ENCODE data around the gene GLRA2. TPM values are rescaled to one million over a fixed set of nuclear protein-coding genes. Genes with fewer than 3 reads are reported as not detected.

GLRA2 gene
- polyA plus RNA-seq, 1 experiment, result not detected

DNA sequence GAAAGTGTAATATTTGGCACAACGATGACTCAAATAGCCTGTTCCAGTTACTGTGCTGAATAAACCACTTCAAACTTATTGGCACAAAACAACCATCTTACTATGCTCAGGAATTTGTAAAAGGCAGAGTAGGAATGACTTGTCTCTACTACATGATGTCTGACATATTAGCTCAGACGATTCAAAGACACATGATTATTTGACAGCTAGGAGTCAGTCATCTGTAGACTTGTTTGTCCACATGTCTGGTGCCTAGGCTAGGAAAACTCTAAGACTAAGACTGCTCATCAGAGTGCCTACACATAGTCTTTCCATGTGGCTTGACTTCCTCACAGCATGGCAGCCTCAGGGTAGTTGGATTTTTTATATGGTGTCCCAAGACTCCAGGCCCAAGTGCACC is 189.1 kb downstream of the GLRA2 start:
- ChIA-PET POLR2A (no interaction called here), CTCF (no interaction called here)
- no peak for DNase-seq (ENCODE audit: low read depth)
- no peaks in the 10 kb centered on the region for H3K36me3 ChIP-seq (ENCODE audit: control insufficient read depth, insufficient read depth, low read length)
- H3K4me3 ChIP-seq (ENCODE audit: low read depth, low read length), result no peak overlapping the region
- no peaks in the 10 kb centered on the region for H3K27me3 ChIP-seq (ENCODE audit: control insufficient read depth, insufficient read depth, low read length)
- TF ChIP-seq, protein P1, sequence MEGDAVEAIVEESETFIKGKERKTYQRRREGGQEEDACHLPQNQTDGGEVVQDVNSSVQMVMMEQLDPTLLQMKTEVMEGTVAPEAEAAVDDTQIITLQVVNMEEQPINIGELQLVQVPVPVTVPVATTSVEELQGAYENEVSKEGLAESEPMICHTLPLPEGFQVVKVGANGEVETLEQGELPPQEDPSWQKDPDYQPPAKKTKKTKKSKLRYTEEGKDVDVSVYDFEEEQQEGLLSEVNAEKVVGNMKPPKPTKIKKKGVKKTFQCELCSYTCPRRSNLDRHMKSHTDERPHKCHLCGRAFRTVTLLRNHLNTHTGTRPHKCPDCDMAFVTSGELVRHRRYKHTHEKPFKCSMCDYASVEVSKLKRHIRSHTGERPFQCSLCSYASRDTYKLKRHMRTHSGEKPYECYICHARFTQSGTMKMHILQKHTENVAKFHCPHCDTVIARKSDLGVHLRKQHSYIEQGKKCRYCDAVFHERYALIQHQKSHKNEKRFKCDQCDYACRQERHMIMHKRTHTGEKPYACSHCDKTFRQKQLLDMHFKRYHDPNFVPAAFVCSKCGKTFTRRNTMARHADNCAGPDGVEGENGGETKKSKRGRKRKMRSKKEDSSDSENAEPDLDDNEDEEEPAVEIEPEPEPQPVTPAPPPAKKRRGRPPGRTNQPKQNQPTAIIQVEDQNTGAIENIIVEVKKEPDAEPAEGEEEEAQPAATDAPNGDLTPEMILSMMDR (IDR thresholded peaks at IDR 0.05; ENCODE audit: insufficient read depth, low read depth, low read length), result no peak

DNA sequence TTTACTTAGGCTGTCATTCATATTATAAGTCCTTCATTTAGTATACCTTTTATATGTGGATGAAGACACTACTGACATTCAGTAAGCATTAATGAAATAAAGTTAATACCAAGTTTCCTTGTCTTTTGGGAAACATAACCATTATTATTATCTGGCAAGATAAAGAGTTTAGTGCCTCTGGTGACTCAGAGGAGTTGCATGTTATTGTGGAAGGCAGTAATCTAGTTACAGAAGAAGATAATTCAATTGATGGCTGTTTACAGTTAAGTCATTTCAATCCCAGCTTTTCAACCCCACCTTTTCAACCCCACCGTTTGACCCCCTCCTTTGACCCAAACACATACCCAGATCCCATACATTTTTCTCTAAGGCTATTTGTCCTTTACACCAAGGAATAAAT is 199.7 kb downstream of the GLRA2 start:
- ChIA-PET CTCF (no interaction called here), POLR2A (no interaction called here)
- H3K27me3 ChIP-seq (ENCODE audit: control insufficient read depth, insufficient read depth, low read length), result no peaks in the 10 kb centered on the region
- H3K4me3 ChIP-seq (ENCODE audit: low read depth, low read length), result no peak overlapping the region
- TF ChIP-seq, protein P1 (IDR thresholded peaks at IDR 0.05; ENCODE audit: insufficient read depth, low read depth, low read length), result no peak
- no peaks in the 10 kb centered on the region for H3K36me3 ChIP-seq (ENCODE audit: control insufficient read depth, insufficient read depth, low read length)
- no peak for DNase-seq (ENCODE audit: low read depth)

DNA sequence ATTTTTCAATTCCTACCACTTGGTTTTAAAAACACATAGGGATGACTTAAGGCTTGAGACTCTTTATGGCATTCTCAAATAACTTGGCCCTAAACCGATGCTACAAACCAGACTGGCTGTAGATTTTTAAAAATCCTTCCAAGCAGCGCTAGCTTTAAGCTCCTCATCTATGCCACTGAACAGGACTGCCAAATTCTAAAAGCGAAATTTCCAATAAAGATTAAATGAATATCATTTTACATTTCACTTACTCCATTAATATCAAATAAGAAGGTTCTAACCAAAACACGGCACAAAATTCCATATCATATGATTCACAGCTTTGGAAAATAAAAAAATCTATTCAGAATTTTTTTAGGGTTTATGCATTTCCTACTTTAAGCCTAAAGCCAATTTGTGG is 209.3 kb downstream of the GLRA2 start:
- POLR2A ChIA-PET, result interaction anchor here (0.7 kb wide), 1 partner anchor 272 kb away, joined by 4 read pairs; no protein-coding TSS in a partner anchor
- CTCF ChIA-PET, result no interaction called here
- TF ChIP-seq, protein P1 (IDR thresholded peaks at IDR 0.05; ENCODE audit: insufficient read depth, low read depth, low read length), result no peak
- no peaks in the 10 kb centered on the region for H3K27me3 ChIP-seq (ENCODE audit: control insufficient read depth, insufficient read depth, low read length)
- DNase-seq (ENCODE audit: low read depth), result peak; percentile 8
- no peak overlapping the region for H3K4me3 ChIP-seq (ENCODE audit: low read depth, low read length)
- no peaks in the 10 kb centered on the region for H3K36me3 ChIP-seq (ENCODE audit: control insufficient read depth, insufficient read depth, low read length)

DNA sequence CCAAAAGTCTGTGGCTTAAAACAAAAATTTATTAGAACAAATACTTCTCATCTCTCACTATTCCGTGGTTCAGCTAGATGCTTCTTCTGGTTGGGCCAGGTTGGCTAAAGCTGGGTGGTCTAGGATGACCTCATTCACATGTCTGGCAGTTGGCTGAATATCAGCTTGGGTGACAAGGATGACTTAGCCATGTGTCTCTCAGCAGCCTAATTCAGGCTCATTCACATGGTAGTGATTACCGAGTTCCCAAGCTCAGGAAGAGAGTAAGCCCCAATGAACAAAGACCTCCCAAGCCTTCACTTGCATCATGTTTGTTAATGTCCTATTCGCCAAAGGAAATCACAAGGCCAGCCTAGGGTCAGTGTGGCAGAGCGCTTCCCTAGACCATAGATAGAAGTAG is 224.1 kb downstream of the GLRA2 start:
- Histone ChIP-seq H3K4me3 (ENCODE audit: low read depth, low read length) (no peak overlapping the region), H3K27me3 (ENCODE audit: control insufficient read depth, insufficient read depth, low read length) (no peaks in the 10 kb centered on the region), H3K36me3 (ENCODE audit: control insufficient read depth, insufficient read depth, low read length) (no peaks in the 10 kb centered on the region)
- TF ChIP-seq, protein P1 (IDR thresholded peaks at IDR 0.05; ENCODE audit: insufficient read depth, low read depth, low read length), result no peak
- ChIA-PET CTCF (no interaction called here), POLR2A (no interaction called here)
- no peak for DNase-seq (ENCODE audit: low read depth)

DNA sequence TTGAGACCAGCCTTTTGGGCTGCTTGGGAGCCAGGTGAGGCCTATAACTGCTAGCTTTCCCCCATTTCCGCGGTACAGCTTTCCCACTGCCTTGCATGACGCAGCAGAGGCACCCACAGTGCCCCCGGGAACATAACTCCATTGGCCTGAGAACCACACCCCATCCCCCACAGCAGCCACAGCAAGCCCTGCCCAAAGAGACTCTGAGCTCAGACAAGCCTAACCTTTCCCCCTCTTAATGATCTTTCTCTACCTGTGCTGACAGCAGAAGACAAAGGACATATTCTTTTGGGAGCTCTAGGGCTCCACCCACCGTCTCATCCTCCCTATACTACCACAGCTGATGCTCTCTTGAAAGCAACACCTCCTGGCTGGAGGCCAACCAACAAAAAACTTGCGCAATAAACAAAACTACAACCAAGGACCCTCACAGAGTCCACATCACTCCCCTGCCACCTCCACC is 228.7 kb downstream of the GLRA2 start:
- TF ChIP-seq, protein P1 (IDR thresholded peaks at IDR 0.05; ENCODE audit: insufficient read depth, low read depth, low read length), result no peak
- H3K36me3 ChIP-seq (ENCODE audit: control insufficient read depth, insufficient read depth, low read length), result no peaks in the 10 kb centered on the region
- H3K27me3 ChIP-seq (ENCODE audit: control insufficient read depth, insufficient read depth, low read length), result no peaks in the 10 kb centered on the region
- ChIA-PET POLR2A (no interaction called here), CTCF (no interaction called here)
- no peak for DNase-seq (ENCODE audit: low read depth)
- H3K4me3 ChIP-seq (ENCODE audit: low read depth, low read length), result no peak overlapping the region
